Esophagus muscularis mucosa (tissue), 3 donors: ENCODE data around the gene TRIB2.

ENCODE experiments used
- POLR2AphosphoS5 ChIP-seq, 2 donors: sonication (generic); formaldehyde crosslinking; IDR thresholded peaks; one replicate each; pipeline ENCODE4 v1.6.1; 2017; ENCODE audit warnings: antibody characterized with exemption in 2 of 2
- TF ChIP-seq, protein P1 (sequence below), 3 experiments: fragments of 200-600 bp in 2 of 3; fragments of 450-650 bp in 1 of 3; sonication (generic) in 2 of 3; IDR thresholded peaks; one replicate each; pipeline ENCODE4 v1.5.1; 2017 to 2019; ENCODE audit warnings: antibody characterized with exemption in 3 of 3, mild to moderate bottlenecking in 2 of 3, moderate library complexity in 1 of 3

DNA sequence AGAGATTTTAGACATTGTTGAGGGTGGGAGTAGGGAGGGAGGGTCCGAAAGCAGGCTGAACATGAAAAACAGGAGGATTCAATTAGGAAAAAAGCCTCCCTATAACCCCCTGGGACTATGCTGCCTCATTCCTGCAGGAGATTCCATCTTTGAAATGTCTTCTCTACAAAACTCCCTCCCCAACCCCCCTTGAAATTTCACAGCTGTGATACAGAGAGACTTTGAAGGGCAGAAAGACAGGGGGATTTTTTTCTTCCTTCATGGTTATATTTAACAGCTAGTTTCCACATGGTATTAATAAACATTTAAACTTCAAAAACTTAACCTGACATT, 57.6 kb downstream of the TRIB2 start:
- TF ChIP-seq, protein P1, sequence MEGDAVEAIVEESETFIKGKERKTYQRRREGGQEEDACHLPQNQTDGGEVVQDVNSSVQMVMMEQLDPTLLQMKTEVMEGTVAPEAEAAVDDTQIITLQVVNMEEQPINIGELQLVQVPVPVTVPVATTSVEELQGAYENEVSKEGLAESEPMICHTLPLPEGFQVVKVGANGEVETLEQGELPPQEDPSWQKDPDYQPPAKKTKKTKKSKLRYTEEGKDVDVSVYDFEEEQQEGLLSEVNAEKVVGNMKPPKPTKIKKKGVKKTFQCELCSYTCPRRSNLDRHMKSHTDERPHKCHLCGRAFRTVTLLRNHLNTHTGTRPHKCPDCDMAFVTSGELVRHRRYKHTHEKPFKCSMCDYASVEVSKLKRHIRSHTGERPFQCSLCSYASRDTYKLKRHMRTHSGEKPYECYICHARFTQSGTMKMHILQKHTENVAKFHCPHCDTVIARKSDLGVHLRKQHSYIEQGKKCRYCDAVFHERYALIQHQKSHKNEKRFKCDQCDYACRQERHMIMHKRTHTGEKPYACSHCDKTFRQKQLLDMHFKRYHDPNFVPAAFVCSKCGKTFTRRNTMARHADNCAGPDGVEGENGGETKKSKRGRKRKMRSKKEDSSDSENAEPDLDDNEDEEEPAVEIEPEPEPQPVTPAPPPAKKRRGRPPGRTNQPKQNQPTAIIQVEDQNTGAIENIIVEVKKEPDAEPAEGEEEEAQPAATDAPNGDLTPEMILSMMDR (IDR thresholded peaks at IDR 0.05), result no peak
- TF ChIP-seq POLR2AphosphoS5 (IDR thresholded peaks at IDR 0.05), result no peak
